Ascending aorta (tissue), 2 donors: ENCODE results near the gene RPRML. TPM values are rescaled to one million over a fixed set of nuclear protein-coding genes. Genes with fewer than 3 reads are reported as not detected.

Experiments used
- DNase-seq, 2 donors: peaks; one replicate each; pipeline ENCODE4 v3.0.0-alpha.2; 2019; ENCODE audit warnings: low spot score in 2 of 2
- H3K27ac ChIP-seq, 2 donors: fragments of 200-600 bp; sonication (generic); one replicate each; pipeline ENCODE4 v1.5.1; 2016 to 2017; ENCODE audit warnings: mild to moderate bottlenecking in 1 of 2
- H3K27me3 ChIP-seq: fragments of 200-600 bp; sonication (generic); one replicate; pipeline ENCODE4 v1.5.1; 2017
- H3K36me3 ChIP-seq, 2 donors: fragments of 200-600 bp; sonication (generic); one replicate each; pipeline ENCODE4 v1.5.1; 2016
- H3K4me1 ChIP-seq, 2 donors: fragments of 200-600 bp; sonication (generic); one replicate each; pipeline ENCODE4 v1.5.1; 2016 to 2017; ENCODE audit warnings: mild to moderate bottlenecking in 1 of 2
- H3K4me3 ChIP-seq, 2 donors: fragments of 200-600 bp; sonication (generic); one replicate each; pipeline ENCODE4 v1.5.1; 2016 to 2017; ENCODE audit warnings: mild to moderate bottlenecking in 1 of 2
- H3K9me3 ChIP-seq, 2 donors: fragments of 200-600 bp; sonication (generic); one replicate each; pipeline ENCODE4 v1.5.1; 2016
- CTCF ChIP-seq, 3 experiments: fragments of 200-600 bp in 2 of 3; fragments of 450-650 bp in 1 of 3; sonication (generic) in 2 of 3; IDR thresholded peaks; one replicate each; pipeline ENCODE4 v1.5.1; 2016 to 2019; ENCODE audit warnings: antibody characterized with exemption in 3 of 3, mild to moderate bottlenecking in 1 of 3, moderate library complexity in 1 of 3
- intact Hi-C: fragments of 100-400 bp; cut with DNase I; formaldehyde crosslinking; loops from one replicate; pipeline ENCODE4 v1.15.1; 2023
- total RNA-seq: library from RNA; depleted of rRNA; stranded (reverse); fragments of >200 nt; gene quantifications from one replicate; pipeline ENCODE4 v1.1.0, GENCODE V29; 2016

The RPRML gene
- total RNA-seq, 1 donor from 2014 or later: not detected

DNA sequence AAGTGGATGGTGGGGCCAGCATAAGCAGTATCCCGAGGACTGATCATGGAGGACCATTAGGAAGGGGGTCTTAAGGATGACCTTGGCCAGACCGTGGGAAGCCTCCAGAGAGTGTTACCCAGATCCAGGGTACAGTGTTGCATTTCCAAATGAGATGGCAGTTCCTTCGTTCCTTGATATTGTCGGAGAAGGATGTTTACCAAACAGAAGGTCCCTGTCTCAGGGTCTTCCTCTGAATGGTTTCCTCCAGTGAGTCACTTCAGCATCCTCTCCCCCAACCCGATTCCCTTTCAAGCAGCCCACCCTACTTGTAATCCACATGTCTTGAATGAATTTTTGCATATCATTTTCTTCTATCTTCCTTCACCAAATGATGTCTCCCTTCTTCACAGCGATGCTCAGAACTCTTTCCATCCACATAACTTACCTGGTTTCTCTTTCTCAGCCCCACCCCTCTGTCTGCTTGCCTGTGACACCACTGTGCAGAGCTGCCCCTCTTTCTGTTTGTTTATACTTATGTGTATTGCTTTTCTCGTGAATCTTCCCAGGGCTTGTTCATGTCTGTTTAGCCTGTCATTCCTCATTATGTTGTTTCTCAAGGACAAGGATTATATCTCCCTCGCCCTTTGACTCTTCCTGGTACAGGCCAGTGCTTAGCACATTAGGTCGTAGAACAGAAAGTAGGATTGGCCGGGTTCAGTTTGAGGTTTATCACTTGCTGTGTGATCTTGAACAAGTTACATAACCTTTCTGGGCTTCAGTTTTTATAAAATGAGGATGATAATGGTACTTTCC is 50.4 kb downstream of the RPRML start:
- TF ChIP-seq CTCF (IDR thresholded peaks at IDR 0.05): no peak
- Histone ChIP-seq H3K4me3 (no peak overlapping the region), H3K27me3 (no peaks in the 10 kb centered on the region), H3K36me3 (peaks cover 40 to 47% of the 10 kb centered on the region in 2 donors), H3K27ac (no peak overlapping the region), H3K4me1 (peaks cover 0 to 12% of the 10 kb centered on the region in 2 donors), H3K9me3 (no peaks in the 10 kb centered on the region)
- intact Hi-C loops: no loop called here
- no peak for DNase-seq

Other genes with a start within 250 kb of the RPRML start
- not detected for gene WNT3, start 160.6 kb downstream of the RPRML start, total RNA-seq
- gene WNT9B, start 127.7 kb downstream of the RPRML start, total RNA-seq: 5.6 TPM
- gene GOSR2, start 56.1 kb downstream of the RPRML start, total RNA-seq: 36.4 TPM
- 112 TPM for gene CDC27, start 210.0 kb upstream of the RPRML start, total RNA-seq
- not detected for gene MYL4, start 230.1 kb upstream of the RPRML start, total RNA-seq